ENCODE data around the gene DLGAP1. TPM values are rescaled to one million over a fixed set of nuclear protein-coding genes. Genes with fewer than 3 reads are reported as not detected.

DLGAP1 gene
- polyA plus RNA-seq, 1 of the 3 experiments (the other 2 are of a cell fraction): not detected

GRCh38 chr18:3891245-3891644 is 563.9 kb downstream of the DLGAP1 start:
- no peaks in the 10 kb centered on the region for H3K4me1 ChIP-seq (ENCODE audit: control insufficient read depth in 1 of 2, insufficient read depth in 2 of 2, low read depth in 1 of 2, low read length in 1 of 2)
- no peaks in the 10 kb centered on the region for H3K9me3 ChIP-seq
- POLR2A ChIA-PET: no interaction called here
- WGBS (ENCODE audit: low lambda C conversion rate): 15% methylated on average over 3 of the region's 3 CpGs
- no peak overlapping the region for H2AFZ ChIP-seq (ENCODE audit: low read depth)
- TF ChIP-seq REST (IDR thresholded peaks at IDR 0.05; ENCODE audit: low read depth, low read length): no peak
- TF ChIP-seq SMC3 (IDR thresholded peaks at IDR 0.05; ENCODE audit: low read depth, low read length): no peak
- no peak for TF ChIP-seq USF1 (IDR thresholded peaks at IDR 0.05; ENCODE audit: borderline replicate concordance, low read depth)
- no peak for TF ChIP-seq TEAD4 (IDR thresholded peaks at IDR 0.05; ENCODE audit: borderline replicate concordance, insufficient read depth)
- TF ChIP-seq MEF2A (IDR thresholded peaks at IDR 0.05; ENCODE audit: borderline replicate concordance, low read depth): no peak
- no peak for TF ChIP-seq MAX (IDR thresholded peaks at IDR 0.05; ENCODE audit: low read depth)
- no peak for TF ChIP-seq RFX5 (IDR thresholded peaks at IDR 0.05; ENCODE audit: low read length)
- TF ChIP-seq POLR2AphosphoS5 (IDR thresholded peaks at IDR 0.05; ENCODE audit: low read depth, low read length): no peak
- no peak for TF ChIP-seq IRF3 (IDR thresholded peaks at IDR 0.05; ENCODE audit: low read depth, low read length)
- H4K20me1 ChIP-seq (ENCODE audit: insufficient read depth): no peaks in the 10 kb centered on the region
- no peak overlapping the region for H3K27ac ChIP-seq (ENCODE audit: low read depth in 2 of 2, low read length in 1 of 2)
- no peaks in the 10 kb centered on the region for H3K79me2 ChIP-seq (ENCODE audit: insufficient read depth)
- H3K27me3 ChIP-seq (ENCODE audit: insufficient read depth): no peaks in the 10 kb centered on the region; the same call in 1 of the 2 replicates
- H3K4me3 ChIP-seq (ENCODE audit: low read depth in 2 of 2, low read length in 1 of 2): no peak overlapping the region
- no peak overlapping the region for H3K9ac ChIP-seq
- CTCF ChIA-PET: no interaction called here
- no peak for DNase-seq
- H3K36me3 ChIP-seq (replicated peaks in 1 of 2; ENCODE audit: control insufficient read depth in 1 of 2, insufficient read depth in 2 of 2, low read length in 1 of 2): no peaks in the 10 kb centered on the region
- H3K9me2 ChIP-seq: no peaks in the 10 kb centered on the region
- H3F3A ChIP-seq (replicated peaks; ENCODE audit: insufficient read depth): no peaks in the 10 kb centered on the region
- H3K4me2 ChIP-seq: no peak overlapping the region

GRCh38 chr18:3889803-3890202 is 565.3 kb downstream of the DLGAP1 start:
- H2AFZ ChIP-seq (ENCODE audit: low read depth): no peak overlapping the region
- CTCF ChIA-PET: interaction anchor here (1.0 kb wide), 1 partner anchor 106 kb away, joined by 4 read pairs; no protein-coding TSS in a partner anchor
- DNase-seq: no peak

More at GRCh38 chr18:3889803-3890202, 565.3 kb downstream of the DLGAP1 start:
- 8% methylated on average over 3 of the region's 3 CpGs for WGBS (ENCODE audit: low lambda C conversion rate)
- no peaks in the 10 kb centered on the region for H3F3A ChIP-seq (replicated peaks; ENCODE audit: insufficient read depth)
- POLR2A ChIA-PET: no interaction called here
- H3K79me2 ChIP-seq (ENCODE audit: insufficient read depth): no peaks in the 10 kb centered on the region
- H3K36me3 ChIP-seq (replicated peaks in 1 of 2; ENCODE audit: control insufficient read depth in 1 of 2, insufficient read depth in 2 of 2, low read length in 1 of 2): no peaks in the 10 kb centered on the region
- H3K4me1 ChIP-seq (ENCODE audit: control insufficient read depth in 1 of 2, insufficient read depth in 2 of 2, low read depth in 1 of 2, low read length in 1 of 2): no peaks in the 10 kb centered on the region
- H3K27ac ChIP-seq (ENCODE audit: low read depth in 2 of 2, low read length in 1 of 2): no peak overlapping the region
- H3K9ac ChIP-seq: no peak overlapping the region
- H3K9me3 ChIP-seq: no peaks in the 10 kb centered on the region
- TF ChIP-seq RXRA (IDR thresholded peaks at IDR 0.05; ENCODE audit: borderline replicate concordance, low read depth) (no peak), JUND (IDR thresholded peaks at IDR 0.05) (no peak), USF1 (IDR thresholded peaks at IDR 0.05; ENCODE audit: borderline replicate concordance, low read depth) (no peak), MXI1 (IDR thresholded peaks at IDR 0.05; ENCODE audit: low read depth, low read length) (no peak), NRF1 (IDR thresholded peaks at IDR 0.05; ENCODE audit: low read depth, low read length) (no peak), FOXJ3 (CRISPR knock-in tag; IDR thresholded peaks at IDR 0.05) (no peak), SMC3 (IDR thresholded peaks at IDR 0.05; ENCODE audit: low read depth, low read length) (no peak), TEAD4 (IDR thresholded peaks at IDR 0.05; ENCODE audit: borderline replicate concordance, insufficient read depth) (no peak), POLR2AphosphoS5 (IDR thresholded peaks at IDR 0.05; ENCODE audit: low read depth, low read length) (no peak), PBX3 (IDR thresholded peaks at IDR 0.05) (no peak), TAF1 (IDR thresholded peaks at IDR 0.05; ENCODE audit: borderline replicate concordance, low read depth, low read length) (no peak), USF2 (IDR thresholded peaks at IDR 0.05; ENCODE audit: borderline replicate concordance, low read depth, low read length) (no peak), RCOR1 (IDR thresholded peaks at IDR 0.05; ENCODE audit: low read length) (no peak), FOXM1 (IDR thresholded peaks at IDR 0.05; ENCODE audit: low read depth) (no peak)
- H3K4me3 ChIP-seq (ENCODE audit: low read depth in 2 of 2, low read length in 1 of 2): no peak overlapping the region
- no peaks in the 10 kb centered on the region for H3K27me3 ChIP-seq (ENCODE audit: insufficient read depth)
- no peak overlapping the region for H3K4me2 ChIP-seq
- no peaks in the 10 kb centered on the region for H3K9me2 ChIP-seq
- no peaks in the 10 kb centered on the region for H4K20me1 ChIP-seq (ENCODE audit: insufficient read depth)
